ENCODE data around the gene ABHD3.

Gene ABHD3

GRCh38 chr18:21701621-21702020 is 3.0 kb downstream of the ABHD3 start:
- peak overlapping the region; percentile 18; the same call in 1 of the 2 replicates for H3K27ac ChIP-seq

GRCh38 chr18:21700528-21701075 is 4.0 kb downstream of the ABHD3 start:
- Histone ChIP-seq H3K9ac (no peak overlapping the region), H4K20me1 (ENCODE audit: insufficient read depth) (no peaks in the 10 kb centered on the region), H3K4me1 (ENCODE audit: low read depth, poor library complexity, severe bottlenecking) (peaks cover 41% of the 10 kb centered on the region), H3K27me3 (ENCODE audit: insufficient read depth, low read depth) (no peaks in the 10 kb centered on the region), H3K79me2 (ENCODE audit: insufficient read depth, low read depth) (peaks cover 27% of the 10 kb centered on the region), H3K27ac (no peak overlapping the region; the same call in 1 of the 2 replicates), H3K4me3 (IDR thresholded peaks at IDR 0.05; ENCODE audit: insufficient read depth, low read depth, low read length) (no peak overlapping the region), H3K36me3 (ENCODE audit: insufficient read depth) (peaks cover 12% of the 10 kb centered on the region; the same call in 1 of the 2 replicates), H2AFZ (ENCODE audit: low read depth) (no peak overlapping the region), H3K4me2 (peak overlapping the region; percentile 78; the same call in 1 of the 2 replicates)
- TF ChIP-seq CTCF (conservative IDR thresholded peaks at IDR 0.05; ENCODE audit: low read depth, low read length): no peak

More at GRCh38 chr18:21701621-21702020, 3.0 kb downstream of the ABHD3 start:
- no peak overlapping the region for H2AFZ ChIP-seq (ENCODE audit: low read depth)
- H3K4me2 ChIP-seq: peak overlapping the region; percentile 78
- H3K9ac ChIP-seq: no peak overlapping the region
- no peaks in the 10 kb centered on the region for H4K20me1 ChIP-seq (ENCODE audit: insufficient read depth)
- H3K79me2 ChIP-seq (ENCODE audit: insufficient read depth, low read depth): peaks cover 27% of the 10 kb centered on the region
- no peak overlapping the region for H3K4me3 ChIP-seq (IDR thresholded peaks at IDR 0.05; ENCODE audit: insufficient read depth, low read depth, low read length)
- TF ChIP-seq CTCF (conservative IDR thresholded peaks at IDR 0.05; ENCODE audit: low read depth, low read length): no peak
- H3K4me1 ChIP-seq (ENCODE audit: low read depth, poor library complexity, severe bottlenecking): peaks cover 45% of the 10 kb centered on the region
- H3K27me3 ChIP-seq (ENCODE audit: insufficient read depth, low read depth): no peaks in the 10 kb centered on the region
- H3K36me3 ChIP-seq (ENCODE audit: insufficient read depth): peaks cover 12% of the 10 kb centered on the region; the same call in 1 of the 2 replicates

GRCh38 chr18:21693322-21693721 is 11.3 kb downstream of the ABHD3 start:
- no peak for TF ChIP-seq CTCF (conservative IDR thresholded peaks at IDR 0.05; ENCODE audit: low read depth, low read length)
- Histone ChIP-seq H3K4me3 (IDR thresholded peaks at IDR 0.05; ENCODE audit: insufficient read depth, low read depth, low read length) (no peak overlapping the region), H3K27me3 (ENCODE audit: insufficient read depth, low read depth) (no peaks in the 10 kb centered on the region), H3K4me2 (no peak overlapping the region), H3K36me3 (ENCODE audit: insufficient read depth) (no peaks in the 10 kb centered on the region; the same call in 1 of the 2 replicates), H3K27ac (no peak overlapping the region), H2AFZ (ENCODE audit: low read depth) (no peak overlapping the region), H3K79me2 (ENCODE audit: insufficient read depth, low read depth) (no peaks in the 10 kb centered on the region), H3K9ac (no peak overlapping the region), H3K4me1 (ENCODE audit: low read depth, poor library complexity, severe bottlenecking) (no peaks in the 10 kb centered on the region), H4K20me1 (ENCODE audit: insufficient read depth) (0 out of 2 replicates have a peak, but pooled peaks cover 3% of the 10 kb centered on the region)

- no peaks in the 10 kb centered on the region; the same call in 1 of the 2 replicates for H3K79me2 ChIP-seq (ENCODE audit: insufficient read depth, low read depth)
- peaks cover 3% of the 10 kb centered on the region for H3K36me3 ChIP-seq (ENCODE audit: insufficient read depth)
- no peak overlapping the region for H3K4me3 ChIP-seq (IDR thresholded peaks at IDR 0.05; ENCODE audit: insufficient read depth, low read depth, low read length)
- no peak for TF ChIP-seq CTCF (conservative IDR thresholded peaks at IDR 0.05; ENCODE audit: low read depth, low read length)
- 0 out of 2 replicates have a peak, but pooled peaks cover 3% of the 10 kb centered on the region for H4K20me1 ChIP-seq (ENCODE audit: insufficient read depth)
- no peak overlapping the region for H3K27ac ChIP-seq
- H2AFZ ChIP-seq (ENCODE audit: low read depth): no peak overlapping the region
- no peaks in the 10 kb centered on the region for H3K4me1 ChIP-seq (ENCODE audit: low read depth, poor library complexity, severe bottlenecking)
- no peak overlapping the region for H3K9ac ChIP-seq
- H3K4me2 ChIP-seq: no peak overlapping the region
- H3K27me3 ChIP-seq (ENCODE audit: insufficient read depth, low read depth): no peaks in the 10 kb centered on the region
Observed at GRCh38 chr18:21689736-21690135, 14.8 kb downstream of the ABHD3 start.
